NCI-H2196 (cell line): ENCODE data around the gene EIPR1.

Experiments used
- DNase-seq: peaks from one replicate; lab custom pipeline; 2025; ENCODE audit not compliant: unreplicated experiment; lab: John Stamatoyannopoulos, UW

The EIPR1 gene

GRCh38 chr2:3377612-3378432, at the start of gene EIPR1:
TSS of gene EIPR1 (minus strand) at chr2:3377818. CDS start at chr2:3377689, 129 bp downstream.
- DNase-seq, result peak; percentile 97

DNA sequence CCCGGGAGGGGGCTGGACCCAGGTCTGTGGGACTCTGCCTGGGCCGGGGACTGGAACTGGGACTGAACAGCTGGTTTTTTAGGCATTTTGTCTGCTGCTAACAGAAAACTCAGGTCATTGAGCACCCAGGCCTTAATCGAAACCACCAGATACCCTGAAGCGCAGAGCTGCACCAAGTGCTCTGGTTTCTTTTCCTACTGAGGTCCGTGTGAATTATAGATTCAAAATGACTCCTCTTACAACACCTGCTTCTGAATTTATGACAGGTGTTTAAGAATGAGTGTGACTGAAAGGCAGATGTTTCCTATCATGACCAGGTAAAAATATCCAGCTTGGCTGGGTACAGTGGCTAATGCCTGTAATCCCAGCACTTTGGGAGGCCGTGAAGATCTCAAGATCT, 49.7 kb upstream of the EIPR1 start:
- DNase-seq, result no peak

DNA sequence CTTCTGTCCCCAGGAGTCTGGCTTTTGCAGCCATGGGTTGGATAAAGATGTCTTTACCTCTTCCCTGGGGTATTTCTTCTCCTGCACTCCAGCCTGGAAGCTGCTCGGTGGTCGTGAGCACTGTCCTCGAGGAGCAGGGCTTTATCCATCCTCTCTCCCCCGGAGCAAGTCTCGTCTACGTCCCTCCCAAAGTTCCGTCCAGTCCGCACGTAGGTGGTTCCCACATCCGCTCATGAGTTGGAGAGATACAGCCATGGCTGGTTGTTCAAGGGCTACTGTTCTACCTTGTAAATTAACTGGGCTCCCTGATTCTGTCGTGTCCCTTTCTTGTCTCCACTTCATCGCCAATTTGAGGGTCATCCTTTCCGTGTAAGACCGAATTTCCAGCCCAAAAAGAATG, 49.0 kb upstream of the EIPR1 start:
- DNase-seq, result no peak

- DNase-seq, result no peak
These were observed 46.7 kb upstream of the EIPR1 start for GRCh38 chr2:3424171-3424795.

DNA sequence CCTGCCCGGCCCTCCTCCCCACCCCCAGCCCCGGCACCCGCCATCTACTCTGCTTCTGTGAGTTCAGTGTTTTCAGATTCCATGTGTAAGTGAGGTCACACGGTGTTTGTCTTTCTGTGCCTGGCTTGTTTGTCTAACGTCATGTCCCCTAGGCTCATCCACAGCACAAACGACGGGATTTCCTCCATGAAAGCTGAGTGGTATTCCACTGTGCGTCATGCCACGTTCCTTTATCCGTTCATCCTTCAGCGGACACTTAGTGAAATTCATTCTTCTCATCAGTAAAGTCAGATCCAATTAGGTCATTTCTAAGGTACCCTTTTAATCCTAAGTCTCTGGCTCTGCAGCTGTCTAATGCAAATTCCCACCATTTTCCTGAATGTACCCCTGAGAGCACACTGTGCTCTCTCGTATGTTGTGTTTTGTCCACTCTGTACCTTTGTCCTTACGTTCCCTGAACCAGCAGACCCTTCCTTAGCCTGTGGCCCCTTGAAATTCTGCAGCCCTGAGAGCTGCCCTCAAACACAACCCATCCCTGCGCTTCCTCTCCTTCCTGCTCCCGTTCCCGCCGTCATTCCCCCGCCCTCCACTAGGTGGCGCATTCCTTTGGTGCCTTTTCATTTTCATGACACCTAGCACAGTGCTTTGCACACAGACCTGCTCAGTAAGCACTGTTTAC, 46.0 kb upstream of the EIPR1 start:
- DNase-seq, result peak; percentile 26

GRCh38 chr2:3422161-3422779, 44.7 kb upstream of the EIPR1 start:
- no peak for DNase-seq

DNA sequence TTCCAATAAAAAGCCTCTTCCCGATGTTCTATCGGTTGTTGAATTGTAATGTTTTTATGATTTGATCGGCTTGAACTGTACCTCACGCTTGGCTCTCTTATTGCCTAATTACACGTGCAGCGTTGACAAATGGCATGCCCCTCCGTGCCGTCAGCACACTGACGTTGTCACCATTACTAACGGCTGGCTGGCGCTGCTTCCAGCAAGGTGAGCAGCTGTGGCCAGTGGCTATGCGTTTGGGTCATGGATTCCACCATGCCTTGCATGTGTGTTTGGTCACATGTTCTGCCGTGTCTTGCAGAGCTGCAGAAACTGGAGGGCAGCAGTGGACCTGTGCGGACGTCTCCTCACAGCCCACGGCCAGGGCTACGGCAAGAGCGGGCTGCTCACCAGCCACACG, 44.0 kb upstream of the EIPR1 start:
- DNase-seq, result no peak

- DNase-seq, result no peak
These were observed 43.3 kb upstream of the EIPR1 start for GRCh38 chr2:3420769-3421397.

GRCh38 chr2:3420076-3420768, 42.6 kb upstream of the EIPR1 start:
- no peak for DNase-seq

DNA sequence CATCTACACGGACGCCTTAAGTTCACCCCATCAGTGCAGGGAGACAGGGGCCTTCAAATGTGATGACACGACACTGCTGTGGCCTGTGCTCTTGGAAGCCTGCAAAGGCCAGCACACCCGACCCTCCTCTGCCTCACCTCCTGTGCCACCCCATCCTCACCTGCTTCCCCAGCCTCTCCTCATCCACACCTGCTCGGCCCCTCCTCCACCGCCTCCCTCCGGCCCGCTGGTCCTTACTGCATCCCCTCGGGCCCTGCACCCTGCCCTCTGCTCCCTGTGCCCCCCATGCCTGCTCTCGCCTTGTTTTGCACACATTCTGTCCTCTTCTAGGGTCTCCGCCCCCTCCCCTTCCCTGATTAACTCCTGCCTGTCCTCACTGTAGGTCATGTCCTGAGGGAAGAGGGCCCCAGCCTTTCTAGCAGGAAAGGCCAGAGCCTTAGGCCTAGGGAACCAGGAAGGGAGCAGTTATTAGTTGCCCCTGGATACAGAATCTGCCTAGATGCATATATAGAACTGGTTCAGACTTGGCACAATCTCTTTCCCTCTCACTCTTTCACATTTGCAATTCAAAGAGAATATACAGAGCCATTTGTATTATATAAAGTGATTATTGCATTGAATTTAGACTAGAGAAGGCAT, 41.3 kb upstream of the EIPR1 start:
- DNase-seq, result no peak

DNA sequence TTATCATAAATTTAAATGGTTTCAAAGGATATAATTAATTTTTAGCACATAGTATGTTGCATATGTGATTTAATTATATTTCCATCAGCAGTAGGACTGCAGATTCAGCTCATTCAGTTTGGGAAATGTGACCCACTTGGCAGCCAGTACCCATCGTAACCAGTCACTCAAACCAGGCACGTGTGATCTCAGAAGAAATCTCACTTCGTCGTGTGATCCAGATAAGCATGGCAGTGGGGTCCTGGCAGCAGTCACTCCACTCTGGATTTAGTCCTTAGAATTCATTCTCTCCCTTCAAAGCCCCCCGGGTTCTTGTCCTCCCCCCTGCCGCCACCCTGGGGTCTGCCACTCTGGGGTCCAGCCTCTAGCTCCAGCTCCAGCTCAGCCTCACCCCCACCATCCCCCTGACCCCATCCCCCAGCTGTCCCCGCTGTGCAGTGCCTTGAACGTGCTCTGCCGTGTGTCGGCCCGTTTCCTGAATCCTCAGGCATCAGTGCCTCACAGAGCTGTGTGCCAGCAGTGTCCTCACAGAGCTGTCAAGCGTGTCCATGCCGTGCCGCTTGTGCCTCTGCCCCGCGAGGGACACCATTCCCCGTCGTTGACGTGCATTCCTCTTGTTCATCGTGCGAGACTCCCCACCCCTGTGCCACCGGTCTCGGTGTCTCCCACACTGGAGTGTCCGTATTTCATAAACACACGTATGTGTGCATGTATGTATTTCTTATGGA, 36.7 kb upstream of the EIPR1 start:
- no peak for DNase-seq

GRCh38 chr2:3413697-3414096, 36.1 kb upstream of the EIPR1 start:
- DNase-seq, result peak; percentile 45

DNA sequence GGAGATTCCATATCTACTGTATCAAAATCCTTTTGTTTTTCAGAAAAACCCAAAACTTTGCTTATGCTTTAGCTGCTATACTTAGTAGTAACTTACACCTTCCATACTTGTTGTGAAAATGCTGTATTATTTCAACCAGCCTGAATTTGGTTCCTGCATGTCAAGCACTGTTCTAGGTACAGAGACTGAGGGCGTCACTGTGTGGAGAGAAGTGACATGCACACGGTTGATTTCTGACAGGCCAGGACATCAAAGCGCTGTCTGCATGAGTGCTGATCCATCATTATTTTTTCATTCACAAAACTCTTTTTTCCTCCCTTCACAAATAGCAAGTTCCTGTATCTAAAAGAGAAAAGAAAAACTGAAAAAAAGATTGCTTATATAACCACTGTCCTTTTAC, 33.5 kb upstream of the EIPR1 start:
- no peak for DNase-seq

- no peak for DNase-seq
These were observed 32.1 kb upstream of the EIPR1 start for GRCh38 chr2:3409627-3410170.

DNA sequence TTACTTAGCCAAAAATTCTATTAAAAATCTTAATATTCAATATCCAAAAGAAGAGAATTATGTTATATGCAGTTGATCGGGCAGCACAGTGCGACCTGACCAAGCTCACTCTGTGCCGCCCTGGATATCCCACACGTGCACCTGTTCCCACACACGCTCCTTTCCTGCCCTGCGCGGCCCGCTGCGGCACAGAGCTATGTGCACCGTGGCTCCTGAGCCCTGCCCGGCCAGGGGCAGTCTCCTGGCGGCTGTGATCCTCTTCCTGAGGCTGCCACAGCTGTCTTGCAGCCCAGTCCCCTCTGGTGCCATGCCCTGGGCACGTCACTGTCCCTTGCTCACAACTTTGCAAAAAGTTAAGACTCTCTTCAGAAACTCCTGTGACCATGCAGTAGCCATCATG, 31.2 kb upstream of the EIPR1 start:
- DNase-seq, result no peak

- DNase-seq, result no peak
These were observed 28.9 kb upstream of the EIPR1 start for GRCh38 chr2:3406501-3406900.

DNA sequence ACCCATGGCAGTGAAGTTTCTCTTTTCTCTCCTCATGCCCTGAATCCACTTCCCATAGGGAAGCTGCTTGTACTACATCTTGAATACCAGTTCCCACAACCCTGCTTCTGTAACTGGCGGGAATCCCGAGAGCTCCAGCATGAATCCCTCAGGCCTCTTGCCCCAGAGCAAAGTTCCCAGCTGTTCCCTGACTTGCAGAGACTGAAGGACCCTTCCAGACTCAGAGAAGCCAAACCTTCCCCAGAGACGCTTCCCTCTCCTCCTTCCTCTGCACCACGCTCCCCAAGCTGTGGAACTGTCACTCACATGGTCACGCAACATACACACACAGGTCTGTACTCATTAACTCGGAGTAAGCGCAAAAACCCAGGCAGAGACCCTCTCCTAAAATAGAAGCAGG, 28.3 kb upstream of the EIPR1 start:
- no peak for DNase-seq

- DNase-seq, result no peak
These were observed 27.7 kb upstream of the EIPR1 start for GRCh38 chr2:3405307-3405706.

GRCh38 chr2:3404349-3404894, 26.8 kb upstream of the EIPR1 start:
- DNase-seq, result no peak
